GM23248 (cell line): ENCODE results near the gene ZNHIT6.

Source experiments
- EZH2 ChIP-seq: fragments of 200-600 bp; sonication (generic); IDR thresholded peaks from 2 replicates; pipeline ENCODE4 v1.6.1; 2018; ENCODE audit warnings: antibody characterized with exemption, mild to moderate bottlenecking; ENCODE audit not compliant: insufficient read depth, poor library complexity, severe bottlenecking
- EZH2phosphoT487 ChIP-seq: fragments of 200-600 bp; sonication (generic); IDR thresholded peaks from 2 replicates; pipeline ENCODE4 v1.6.1; 2018; ENCODE audit warnings: antibody characterized with exemption, moderate library complexity, mild to moderate bottlenecking, low read depth; ENCODE audit not compliant: insufficient read depth

- TF ChIP-seq EZH2 (no peak), EZH2phosphoT487 (no peak)
These were observed 52.0 kb downstream of the ZNHIT6 start for GRCh38 chr1:85656256-85656655.
